Heart left ventricle (tissue), 13 donors: ENCODE measurements around the gene C1orf21.

Experiments
- POLR2A ChIP-seq, 2 donors: fragments of 450-650 bp; IDR thresholded peaks; one replicate each; pipeline ENCODE4 v1.6.1; 2017; ENCODE audit warnings: antibody characterized with exemption in 2 of 2, mild to moderate bottlenecking in 2 of 2, moderate library complexity in 2 of 2
- TF ChIP-seq, protein P1 (sequence below), 12 donors: fragments of 200-600 bp; sonication (generic) in 4 of 12; IDR thresholded peaks; one replicate each; pipeline versions ENCODE4 v1.5.0 to v1.8.0; 2018 to 2022; ENCODE audit warnings: antibody characterized with exemption in 12 of 12, mild to moderate bottlenecking in 5 of 12
- donor health status: ischemic (EF 13 %, LVEDD 7.1; RV severe dilation, severe dysfunction).
- donor health status: DM: no; HTN: yes; CAD: no.
- donor health status: DM: no; HTN: no; CAD: no.
- donor health status: ischemic (EF 25% LVEDD 6.9; RV normal size, moderate dysfunction).
- donor health status: ischemic (EF 25% LVEDD 5.7; RV mildly dilated, moderate dysfunction).
- donor health status: ischemic (EF 35%, LVEDD 5.7; RV mildly dilated, moderate dysfunction).
- donor health status: nonischemic (EF 11% LVEDD 7.7; RV severe dilation, severe dysfunction).
- donor health status: DM: yes; HTN: yes; CAD: no.
- donor health status: PGD.
- donor health status: ischemic (EF 29% LVEDD 5.4; RV normal size, mild dysfunction).
- donor health status: nonischemic (EF 23%, LVEDD 6.1; RV moderate dilation, normal function).

DNA sequence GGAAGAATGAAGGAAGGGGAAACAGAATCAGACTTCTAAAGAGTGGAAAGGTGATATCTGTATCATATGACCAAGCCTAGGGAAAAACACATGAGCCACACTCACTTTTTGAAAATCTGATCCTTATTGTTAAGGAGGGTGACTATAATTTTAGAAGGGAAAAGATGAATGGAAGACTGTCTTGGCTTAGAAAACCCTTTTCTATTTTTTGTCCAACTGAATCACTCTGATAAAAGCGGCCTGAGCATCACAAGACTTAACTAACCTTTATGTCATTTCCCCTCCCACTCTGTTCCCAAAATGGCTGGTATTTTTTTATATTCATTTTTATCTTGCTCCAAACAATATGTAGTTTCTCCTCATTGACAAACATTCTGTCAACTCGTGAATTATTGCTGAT, 169.8 kb downstream of the C1orf21 start:
- TF ChIP-seq, protein P1, sequence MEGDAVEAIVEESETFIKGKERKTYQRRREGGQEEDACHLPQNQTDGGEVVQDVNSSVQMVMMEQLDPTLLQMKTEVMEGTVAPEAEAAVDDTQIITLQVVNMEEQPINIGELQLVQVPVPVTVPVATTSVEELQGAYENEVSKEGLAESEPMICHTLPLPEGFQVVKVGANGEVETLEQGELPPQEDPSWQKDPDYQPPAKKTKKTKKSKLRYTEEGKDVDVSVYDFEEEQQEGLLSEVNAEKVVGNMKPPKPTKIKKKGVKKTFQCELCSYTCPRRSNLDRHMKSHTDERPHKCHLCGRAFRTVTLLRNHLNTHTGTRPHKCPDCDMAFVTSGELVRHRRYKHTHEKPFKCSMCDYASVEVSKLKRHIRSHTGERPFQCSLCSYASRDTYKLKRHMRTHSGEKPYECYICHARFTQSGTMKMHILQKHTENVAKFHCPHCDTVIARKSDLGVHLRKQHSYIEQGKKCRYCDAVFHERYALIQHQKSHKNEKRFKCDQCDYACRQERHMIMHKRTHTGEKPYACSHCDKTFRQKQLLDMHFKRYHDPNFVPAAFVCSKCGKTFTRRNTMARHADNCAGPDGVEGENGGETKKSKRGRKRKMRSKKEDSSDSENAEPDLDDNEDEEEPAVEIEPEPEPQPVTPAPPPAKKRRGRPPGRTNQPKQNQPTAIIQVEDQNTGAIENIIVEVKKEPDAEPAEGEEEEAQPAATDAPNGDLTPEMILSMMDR (IDR thresholded peaks at IDR 0.05) = no peak
- no peak for TF ChIP-seq POLR2A (IDR thresholded peaks at IDR 0.05)
